Embryonic facial prominence (tissue), 1 donor: ENCODE results near the gene TPCN2.

ENCODE experiments used
- DNase-seq: peaks from one replicate; pipeline ENCODE4 v3.0.0-alpha.2; 2016; ENCODE audit errors: extremely low spot score

TPCN2 gene

DNA sequence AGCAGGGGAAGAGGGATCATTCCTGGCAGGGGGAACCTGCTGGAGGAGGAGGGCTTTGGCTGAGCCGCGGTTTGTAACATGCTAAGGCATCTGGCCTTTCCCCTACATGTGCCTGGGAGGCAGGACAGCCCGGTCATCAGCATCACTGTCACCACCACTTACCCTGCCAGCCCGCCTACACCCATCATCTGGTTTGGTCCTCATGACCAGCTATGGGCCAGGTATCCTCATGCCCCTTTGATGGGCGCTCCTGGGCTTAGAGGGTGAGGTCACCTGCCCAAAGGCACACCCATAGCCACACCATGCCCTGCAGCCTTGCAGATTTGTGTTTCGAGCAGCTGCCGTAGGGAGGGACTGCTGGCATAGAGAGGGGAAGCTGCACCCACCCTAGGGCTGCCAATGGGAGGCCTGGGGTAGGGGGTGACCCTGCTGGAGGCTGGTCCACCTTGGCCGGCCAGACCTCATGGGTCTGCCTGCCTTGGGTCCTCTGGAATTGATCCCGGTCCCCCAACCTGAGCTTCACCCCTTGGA is 38.3 kb upstream of the TPCN2 start:
- DNase-seq: no peak

DNA sequence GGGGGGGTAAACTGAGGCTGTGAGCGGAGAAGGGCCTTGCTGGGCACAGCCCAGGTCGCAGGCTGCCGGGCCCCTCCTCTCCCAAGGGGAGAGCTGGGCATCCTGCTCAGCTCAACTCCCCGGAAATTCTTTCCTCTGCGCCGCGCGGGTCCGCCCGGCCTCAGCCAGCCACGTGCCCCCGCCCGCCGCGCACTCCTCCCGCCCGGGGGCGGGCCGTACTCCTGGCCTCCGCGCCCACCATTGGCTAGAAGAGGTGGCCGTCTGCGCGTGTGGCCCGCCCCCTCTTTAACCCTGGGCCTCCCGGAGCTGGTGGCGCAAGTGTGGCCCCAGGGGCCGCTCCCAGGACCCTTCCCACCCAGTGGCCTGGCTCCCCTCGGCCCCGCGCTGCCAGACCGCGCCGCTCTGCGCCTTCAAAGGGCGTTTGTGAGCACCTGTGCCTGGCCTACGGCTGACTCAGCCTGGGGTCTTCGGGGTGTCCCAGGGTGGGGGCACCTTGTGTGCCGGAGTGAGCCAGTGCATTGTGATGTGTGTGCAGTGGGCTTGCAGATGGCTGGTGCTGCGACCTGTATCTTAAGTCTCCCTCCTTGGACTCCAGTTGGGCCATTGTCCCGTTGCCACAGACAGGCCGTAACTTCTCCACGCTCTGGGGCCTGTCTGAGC is 37.6 kb upstream of the TPCN2 start:
- DNase-seq: no peak

DNA sequence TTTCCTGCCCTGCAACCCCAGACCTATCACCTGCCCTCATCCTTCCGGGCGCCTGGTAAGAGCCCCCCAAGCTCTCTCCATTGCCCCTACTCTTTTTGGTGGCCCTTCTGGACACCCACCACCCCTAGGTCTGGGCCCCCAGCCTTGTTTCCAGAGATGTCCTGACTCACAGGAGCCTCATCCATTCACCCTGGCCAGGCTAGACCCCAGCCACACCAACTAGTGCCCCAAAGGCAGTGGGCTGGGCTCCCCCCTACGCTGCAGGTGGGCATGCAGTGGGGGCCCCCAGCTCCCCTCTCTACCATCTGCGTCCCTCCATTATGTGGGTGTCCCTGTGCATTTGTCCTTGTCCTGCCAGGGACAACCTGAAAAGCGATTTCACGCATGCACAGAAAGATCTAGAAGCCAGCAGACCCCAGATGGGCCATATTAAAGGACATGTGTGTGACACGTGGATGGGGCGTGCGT is 37.1 kb upstream of the TPCN2 start:
- no peak for DNase-seq

DNA sequence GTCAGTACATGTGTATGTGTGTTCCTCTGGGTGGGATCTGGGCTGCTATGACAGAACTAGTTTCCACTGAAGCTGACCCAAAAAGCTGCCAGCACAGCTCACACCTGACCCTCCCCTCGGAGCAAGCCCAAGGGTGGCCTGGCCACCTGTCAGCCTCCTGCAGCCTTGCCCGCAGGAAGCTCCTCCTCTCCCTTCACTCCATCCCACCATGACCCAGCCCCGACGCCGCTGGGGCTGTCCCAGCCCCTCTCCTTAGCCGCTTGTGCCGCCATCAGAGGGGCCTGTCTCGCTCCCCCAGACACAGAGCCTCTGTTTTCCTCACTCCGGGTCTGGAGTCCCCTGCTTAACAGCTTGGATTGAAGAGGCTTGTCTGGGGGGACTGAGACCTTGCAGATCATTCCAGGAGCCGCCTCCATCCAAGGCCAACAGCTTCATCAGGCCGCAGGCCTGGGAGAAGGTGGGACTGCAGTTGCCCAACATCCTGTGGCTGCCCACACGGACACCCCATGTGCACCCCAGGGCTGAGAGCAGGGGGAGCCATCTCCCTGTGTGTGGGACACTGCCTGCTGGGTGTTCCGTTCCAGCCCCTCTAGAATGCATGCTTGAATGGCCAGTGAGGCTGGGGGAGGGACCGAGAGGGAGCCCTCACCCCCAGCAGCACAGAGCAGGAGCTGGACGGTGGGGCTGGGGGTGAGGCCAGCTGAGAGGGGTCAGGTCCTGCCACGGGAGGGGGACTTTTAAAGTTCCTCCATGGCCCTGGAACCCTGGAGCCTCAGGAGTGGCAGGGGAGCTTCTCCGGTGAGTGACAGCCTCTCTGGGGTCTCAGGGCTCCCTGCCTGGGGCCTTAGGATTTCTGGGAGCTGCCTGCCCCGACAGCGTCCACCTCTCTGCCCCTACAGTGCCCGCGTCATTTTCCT is 36.4 kb upstream of the TPCN2 start:
- no peak for DNase-seq

DNA sequence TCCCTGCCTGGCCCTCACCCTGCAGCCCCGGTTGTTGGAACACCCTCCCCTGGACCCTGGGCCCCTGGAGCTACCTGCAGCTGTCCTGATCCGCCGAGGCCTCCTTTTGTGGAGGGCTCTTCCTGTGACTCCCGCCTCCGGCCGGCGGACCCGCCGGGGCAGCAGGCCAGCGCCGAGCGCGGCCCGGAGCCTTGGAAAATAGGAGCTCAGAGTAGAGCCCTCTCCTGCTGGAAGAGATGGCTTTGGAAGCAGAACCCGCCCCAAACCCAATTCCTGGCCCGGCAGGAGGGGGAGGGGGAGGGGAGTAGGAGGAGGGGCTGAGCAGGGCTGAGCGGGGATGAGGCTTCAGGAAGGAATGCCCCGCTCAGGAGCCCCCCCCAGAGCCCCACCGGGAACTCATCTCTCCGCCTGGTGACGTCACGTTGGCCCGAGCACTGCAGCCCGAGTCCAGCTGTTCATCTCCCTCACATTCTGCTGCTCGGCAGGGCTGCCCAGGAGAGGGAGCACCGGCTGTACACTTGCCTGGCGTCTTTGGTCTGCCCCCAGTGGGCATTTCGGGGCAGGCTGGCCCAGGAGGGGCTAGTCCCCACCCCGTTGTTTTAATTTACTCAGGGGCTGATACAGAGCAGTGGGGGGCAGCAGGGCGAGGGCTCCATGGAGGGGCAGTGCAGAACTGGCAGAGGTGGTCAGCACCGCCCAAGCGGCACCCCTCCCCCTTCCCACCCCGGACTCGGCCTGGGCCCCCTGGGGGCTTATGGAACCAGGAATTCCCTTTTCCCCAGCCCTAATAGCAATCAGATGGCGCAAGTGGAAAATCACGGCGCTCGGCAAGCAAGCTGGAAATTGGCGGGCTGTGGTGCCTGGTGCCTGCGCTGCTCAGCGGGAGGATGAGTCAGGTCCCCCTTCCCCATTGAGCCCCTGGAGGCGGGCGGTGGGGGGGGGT is 35.5 kb upstream of the TPCN2 start, which contains the start of gene MRGPRF:
Gene MRGPRF (minus strand): TSS at position 238 of the 943 bp plus-strand sequence. CDS start 3,345 bp downstream, outside the sequence.
- peak; percentile 55 for DNase-seq

DNA sequence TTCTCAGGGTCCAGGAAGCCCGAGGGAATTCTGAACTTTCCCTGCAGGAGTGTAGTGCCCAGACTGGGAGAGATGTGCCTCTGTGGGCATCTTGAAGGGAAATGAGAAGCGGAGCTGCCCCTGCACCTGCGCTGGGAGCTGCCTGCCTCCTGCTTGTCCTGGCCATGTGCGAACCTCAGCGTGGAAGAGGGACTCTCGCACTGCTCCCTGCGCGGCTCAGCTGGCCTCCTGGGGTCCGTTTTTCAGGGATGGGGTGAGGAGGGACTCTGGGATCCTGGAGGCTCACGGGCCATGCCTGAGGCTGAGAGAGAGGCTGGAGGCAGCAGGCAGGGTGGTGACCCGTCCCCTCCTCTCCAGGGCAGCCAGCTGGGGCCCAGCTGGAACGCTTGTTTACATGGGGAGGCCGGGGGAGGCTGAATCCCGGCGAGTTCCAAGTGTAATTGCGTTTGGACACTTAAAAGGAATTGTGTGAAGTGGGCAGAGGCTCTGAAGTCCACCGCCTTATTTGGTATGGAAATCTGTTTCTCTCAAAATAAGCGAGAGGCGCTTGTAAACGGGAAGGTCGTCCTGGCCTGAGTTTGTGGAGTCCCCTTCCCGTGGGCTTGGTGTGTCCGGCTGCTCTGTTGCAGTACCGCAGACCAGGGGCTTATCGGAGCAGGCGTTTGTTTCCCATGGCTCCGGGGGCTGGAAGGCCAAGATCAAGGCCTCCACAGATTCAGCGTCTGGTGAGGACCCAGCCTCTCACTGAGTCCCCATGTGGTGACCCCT is 34.5 kb upstream of the TPCN2 start:
- DNase-seq: no peak

DNA sequence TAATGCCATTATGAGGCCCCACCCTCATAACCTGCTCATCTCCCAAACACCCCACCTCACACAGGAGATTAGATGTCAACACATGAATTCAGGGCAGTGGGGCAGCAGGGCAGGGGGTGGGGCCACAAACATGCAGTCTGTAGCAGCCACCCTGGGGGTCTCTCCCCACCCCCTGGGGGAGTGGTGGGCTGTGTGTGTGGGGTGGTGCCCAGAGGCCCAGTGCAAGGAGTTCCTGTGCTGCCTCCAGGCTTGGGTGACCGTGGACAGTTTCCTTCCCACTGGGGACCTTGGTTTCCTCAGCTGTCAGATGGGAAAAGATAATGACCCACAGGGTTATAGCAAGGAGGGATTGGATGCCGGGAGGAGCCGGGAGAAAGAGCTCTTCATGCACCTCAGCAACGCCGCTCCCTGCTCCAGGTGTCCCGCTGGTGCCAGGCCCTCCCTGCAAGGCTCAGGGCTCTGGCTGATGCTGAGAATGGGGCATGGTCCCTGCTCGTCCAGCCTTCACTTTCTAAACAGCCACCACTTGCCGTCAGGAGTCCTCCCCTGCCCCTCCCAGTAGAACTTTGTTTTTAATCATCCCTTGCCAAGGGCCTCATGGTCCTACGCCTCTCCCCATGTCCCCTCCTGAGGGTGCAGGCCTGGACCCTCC is 33.7 kb upstream of the TPCN2 start:
- DNase-seq: no peak

DNA sequence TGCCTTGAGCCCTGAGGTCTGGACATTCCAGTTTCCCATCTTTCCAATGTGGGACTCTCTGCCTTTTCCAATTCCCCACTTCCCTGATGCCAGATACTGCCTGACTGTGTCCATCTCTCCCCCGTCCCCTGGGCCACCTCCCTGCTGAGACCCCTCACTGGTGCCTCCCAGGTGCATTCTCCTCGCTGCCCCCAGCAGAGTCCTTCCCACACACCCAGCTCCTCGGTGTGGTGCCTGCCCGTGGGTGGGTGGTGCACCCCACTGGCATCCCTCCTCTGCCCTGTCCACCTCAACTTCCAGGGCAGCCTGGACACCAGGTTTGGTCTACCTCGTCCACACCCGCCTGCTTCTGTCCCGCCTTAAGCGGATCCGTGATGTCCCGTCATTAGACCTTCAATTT is 30.8 kb upstream of the TPCN2 start:
- DNase-seq: no peak

DNA sequence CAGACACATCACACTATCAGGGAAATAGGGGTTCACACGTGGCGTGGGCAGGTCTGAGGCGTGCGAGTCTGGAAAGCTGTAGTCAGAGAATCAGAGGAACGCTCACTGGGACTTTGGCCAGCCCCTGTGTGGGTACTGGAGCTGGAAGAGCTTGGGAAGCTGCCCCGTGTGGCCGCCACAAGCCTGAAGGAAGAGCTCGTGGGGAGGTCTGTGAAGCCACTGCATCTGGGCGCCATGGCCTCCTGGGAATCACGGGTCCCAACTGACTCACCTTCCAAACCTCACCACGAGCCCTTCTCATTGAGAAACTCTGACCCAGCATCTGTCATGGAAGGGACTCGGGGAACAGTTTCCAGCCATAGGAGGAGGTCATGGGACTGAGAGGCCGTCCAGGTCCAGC is 29.8 kb upstream of the TPCN2 start:
- no peak for DNase-seq

DNA sequence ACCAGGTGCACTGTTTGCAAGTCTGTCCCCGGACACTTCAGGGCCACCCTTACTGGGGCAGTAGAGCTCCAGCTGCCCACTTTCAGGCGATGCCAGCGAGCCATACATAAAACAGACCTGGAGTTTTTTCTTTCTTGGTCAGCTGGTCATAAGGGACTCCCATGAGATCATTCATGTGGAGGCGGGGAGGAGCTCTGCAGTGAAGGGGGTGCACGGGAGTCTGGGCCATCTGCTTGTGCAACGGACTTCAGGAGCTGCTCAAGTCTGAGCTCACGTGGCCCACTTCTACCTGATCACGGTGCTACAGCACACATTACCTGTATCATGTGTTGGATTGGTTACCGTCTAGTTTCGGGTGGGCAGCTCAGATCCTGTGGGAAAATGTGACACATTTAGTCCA is 26.5 kb upstream of the TPCN2 start:
- no peak for DNase-seq

DNA sequence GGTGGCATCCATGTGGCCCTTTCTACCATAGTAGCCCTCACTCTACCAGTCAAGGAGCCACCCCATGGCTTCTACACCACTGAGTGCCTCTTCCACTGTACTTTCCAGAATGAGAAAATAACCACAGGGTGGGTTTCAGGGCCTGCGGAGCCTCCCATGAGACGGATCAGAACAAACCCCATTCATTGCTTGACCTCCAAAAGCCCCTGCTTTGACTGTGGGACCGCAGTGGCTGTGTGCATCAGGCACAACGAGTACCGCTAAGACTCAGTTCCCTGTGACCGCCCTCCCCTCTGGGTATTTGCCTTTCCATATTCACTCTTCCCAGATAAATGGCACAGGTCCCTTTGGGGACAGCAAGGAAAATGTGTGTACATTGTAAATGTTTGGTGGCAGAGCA is 24.2 kb upstream of the TPCN2 start:
- DNase-seq: no peak

DNA sequence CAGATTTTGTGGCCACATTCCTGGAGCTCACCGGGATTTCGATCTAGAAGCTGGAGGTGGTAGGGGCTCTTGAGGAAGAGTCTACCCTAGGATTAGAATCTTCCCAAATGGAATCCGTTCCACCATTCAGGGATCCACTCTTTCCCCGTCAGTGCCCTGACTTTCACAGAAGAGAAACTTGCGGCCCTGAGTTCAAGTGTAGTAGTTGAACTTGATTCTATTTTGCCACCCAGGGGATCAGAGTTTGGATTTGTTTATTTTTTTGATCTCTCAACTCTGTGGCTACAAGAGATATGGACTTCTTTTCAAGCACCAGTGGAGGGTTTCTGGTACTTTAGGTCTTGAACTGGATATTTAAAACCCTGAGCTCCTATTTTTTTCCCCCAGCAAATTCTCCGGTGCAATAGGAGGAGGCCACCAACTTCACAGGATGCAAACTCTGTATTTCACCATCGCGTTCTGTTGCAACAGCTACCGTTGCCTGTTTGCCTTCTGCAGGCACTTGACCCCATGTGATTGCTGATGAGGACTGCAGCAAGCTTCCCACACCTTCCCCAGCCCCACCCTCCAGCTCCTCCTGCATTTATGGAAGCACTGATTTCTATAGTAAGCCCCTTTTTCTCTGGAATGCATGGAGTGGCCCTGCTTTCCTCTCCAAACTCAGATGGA is 20.9 kb upstream of the TPCN2 start:
- no peak for DNase-seq

DNA sequence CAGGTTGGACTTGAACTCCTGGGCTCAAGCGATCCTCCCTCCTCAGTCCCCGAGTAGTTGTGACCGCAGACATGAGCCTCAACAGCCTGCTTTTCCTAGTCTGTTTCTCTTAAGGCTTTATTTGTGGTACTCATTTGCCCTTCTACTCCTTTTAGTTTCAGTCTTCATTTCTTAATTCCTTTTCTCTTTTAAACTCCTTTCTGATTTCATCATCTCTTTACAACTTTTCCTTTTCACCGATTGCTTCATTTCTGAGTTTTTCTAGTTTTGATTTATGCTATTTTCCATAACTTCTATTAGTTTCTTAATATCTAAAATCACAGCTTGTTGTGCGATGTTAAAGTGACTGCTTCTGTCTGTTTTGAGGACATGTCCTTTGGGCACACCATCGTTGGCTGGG is 18.4 kb upstream of the TPCN2 start:
- DNase-seq: no peak

DNA sequence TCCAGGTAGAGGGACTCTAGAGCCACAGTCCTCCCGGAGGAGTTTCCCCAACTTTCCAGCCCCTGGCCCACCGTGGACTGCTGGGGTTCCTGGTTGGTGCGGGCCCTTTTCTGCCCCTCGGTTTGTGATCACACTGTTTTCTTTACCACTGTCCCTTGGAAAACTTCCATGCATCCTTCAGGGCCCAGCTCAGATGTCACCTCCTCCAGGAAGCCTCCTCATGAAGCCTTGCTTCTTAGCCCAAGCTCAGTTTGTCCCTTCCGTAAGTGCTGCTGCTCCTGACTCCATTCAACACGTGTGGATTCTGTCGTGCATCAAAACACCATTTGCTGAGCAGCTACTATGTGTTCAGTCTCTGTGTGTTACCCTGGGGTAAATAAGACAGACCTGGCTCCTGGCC is 15.9 kb upstream of the TPCN2 start:
- no peak for DNase-seq

DNA sequence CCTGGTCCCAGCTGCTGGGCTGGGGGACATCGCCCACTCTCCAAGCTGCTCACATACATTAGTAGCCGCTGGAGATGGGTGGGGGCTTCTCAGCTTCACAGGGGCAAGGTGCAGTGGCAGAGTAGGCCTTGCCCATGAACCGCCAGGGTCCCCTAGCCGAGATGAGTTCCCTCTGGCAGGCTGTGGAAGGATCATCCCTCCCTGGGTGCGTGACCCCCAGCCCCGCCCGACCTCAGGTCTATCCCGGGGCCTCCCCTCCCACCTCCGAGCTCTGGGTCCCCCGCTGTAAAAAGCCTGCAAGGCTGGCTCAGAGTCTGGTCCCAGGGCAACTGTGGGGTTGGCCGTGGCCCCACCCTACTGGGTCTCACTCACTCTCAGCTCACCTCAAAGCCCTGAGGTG is 15.3 kb upstream of the TPCN2 start:
- DNase-seq: no peak

DNA sequence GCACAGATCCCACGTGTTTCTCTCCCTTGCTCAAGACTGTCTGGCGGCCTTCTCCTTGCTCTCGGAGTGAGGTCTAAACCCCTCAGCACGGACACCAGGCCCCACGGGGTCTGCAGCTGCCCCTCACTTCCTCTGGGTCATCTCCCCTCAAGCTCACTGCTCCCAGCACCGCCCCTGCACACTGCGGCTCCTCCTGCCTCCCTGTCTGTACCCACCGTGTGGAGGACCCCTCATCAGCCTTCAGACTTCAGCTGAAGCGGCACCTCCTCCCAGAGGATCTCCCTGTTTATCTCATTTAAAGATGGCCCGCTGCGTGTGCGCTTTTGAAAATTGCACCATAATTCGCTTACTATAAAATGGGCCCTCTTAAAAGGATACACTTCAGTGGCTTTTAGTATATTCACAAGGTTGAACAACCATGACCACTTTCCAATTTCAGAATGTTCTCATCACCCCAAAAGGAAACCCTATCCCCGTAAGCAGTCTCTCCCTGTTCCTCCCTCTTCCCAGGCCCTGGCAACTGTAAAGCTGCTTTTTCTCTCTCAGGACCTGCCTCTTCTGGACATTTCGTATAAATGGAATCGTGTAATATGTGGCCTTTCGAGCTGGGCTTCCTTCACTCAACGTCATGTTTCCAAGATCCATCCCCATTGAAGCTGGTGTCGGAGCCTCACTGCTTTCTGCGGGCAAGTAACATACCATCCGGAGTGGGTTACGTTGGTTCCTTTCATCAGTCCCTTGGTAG is 14.4 kb upstream of the TPCN2 start:
- DNase-seq: no peak

DNA sequence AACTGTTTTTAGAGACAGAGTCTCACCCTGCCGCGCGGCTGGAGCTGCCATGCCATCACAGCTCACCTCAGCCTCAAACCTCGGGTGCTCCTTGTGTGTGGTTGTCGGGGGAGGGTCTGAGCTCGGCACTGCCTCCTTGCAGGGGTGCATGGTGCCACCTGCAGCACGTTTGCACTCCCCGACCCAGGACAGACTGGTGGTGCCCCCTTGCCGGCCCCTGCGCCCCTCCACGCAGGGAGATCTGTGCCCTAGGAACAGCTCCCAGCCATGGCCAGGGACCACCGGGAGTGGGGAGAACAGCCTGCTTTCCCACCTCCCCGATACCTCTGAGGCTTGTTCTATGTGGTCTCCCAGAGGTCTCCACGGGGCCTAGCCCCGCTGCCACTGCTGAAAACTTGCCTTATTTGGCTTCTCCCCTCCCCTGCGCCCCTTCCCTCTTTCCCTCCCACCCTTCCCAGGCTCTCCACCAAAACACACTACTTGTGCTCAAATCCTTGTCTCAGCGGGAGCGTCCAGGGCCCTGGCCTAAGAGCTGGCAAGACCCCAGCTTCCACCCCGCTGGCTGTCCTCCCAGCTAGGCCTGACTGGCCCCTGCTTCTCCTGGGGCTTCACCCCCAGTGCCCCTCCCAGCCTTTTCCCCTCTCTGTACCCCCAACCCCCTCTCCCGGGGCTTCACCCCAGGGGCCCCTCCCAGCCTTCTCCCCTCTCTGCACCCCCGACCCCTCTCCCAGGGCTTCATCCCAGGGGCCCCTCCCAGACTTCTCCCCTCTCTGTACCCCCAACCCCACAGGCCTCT is 13.4 kb upstream of the TPCN2 start:
- DNase-seq: no peak

DNA sequence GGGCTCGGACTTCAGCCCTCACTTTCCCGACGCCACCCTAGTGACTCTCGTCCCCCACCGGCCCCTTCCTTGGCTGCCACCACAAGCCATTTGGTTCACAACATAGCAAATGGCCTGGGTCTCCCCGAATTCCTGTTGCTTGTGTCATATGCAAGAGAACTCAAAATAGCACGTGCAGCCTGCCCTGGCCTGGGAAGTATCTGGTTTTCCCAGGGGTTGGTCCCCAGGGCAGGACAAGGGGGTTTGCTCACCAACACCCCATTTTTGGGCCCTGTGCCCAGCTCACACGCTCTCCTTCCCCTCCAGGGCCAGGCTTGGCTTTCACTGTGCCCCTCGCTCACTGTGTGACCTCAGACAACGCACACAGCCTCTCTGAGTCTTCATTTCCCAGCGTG is 12.8 kb upstream of the TPCN2 start:
- DNase-seq: no peak
